ENCODE measurements around the gene AP2B1. TPM values are rescaled to one million over a fixed set of nuclear protein-coding genes. Genes with fewer than 3 reads are reported as not detected.

AP2B1 gene
- total and polyA plus RNA-seq, 9 of the 15 experiments (the other 6 are each of a cell fraction or from before 2014, with no cell fraction given) = 60.1 to 287 (median 105) TPM

DNA sequence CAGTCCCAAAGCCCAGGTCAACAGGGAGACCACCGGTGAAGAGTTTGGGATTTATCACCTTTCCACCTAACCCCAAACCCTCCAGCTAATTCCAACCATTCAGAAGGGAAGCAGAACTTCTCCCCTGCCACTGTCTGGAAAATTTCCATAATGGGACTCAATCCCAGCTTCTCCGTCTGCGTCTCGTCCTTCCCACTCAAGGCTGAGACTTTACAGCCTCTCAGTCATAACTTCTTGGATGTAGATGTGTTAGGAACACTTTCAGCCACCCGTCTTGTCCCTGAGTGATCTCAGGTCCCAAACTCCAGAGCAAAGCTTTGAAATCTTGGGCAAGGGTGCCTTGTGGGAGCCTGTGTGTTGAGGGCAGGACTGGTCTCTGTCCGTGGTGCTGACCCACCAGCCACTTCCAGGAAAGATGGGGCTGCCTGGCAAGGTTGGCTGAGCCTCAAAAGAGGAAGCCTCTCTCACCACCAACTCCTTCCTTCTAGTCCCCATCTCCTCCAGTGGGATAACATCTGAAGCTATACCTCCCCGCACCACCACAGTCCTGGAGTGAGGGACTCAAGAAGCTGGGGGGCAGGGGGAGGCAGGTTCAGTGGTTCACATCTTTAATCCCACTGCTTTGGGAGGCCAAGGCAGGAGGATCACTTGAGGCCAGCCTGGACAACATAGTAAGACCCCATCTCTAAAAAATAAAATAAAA is 156.7 kb downstream of the AP2B1 start (continued):
- TF ChIP-seq EP400 (IDR thresholded peaks at IDR 0.05) = no peak
- TF ChIP-seq, protein P1, sequence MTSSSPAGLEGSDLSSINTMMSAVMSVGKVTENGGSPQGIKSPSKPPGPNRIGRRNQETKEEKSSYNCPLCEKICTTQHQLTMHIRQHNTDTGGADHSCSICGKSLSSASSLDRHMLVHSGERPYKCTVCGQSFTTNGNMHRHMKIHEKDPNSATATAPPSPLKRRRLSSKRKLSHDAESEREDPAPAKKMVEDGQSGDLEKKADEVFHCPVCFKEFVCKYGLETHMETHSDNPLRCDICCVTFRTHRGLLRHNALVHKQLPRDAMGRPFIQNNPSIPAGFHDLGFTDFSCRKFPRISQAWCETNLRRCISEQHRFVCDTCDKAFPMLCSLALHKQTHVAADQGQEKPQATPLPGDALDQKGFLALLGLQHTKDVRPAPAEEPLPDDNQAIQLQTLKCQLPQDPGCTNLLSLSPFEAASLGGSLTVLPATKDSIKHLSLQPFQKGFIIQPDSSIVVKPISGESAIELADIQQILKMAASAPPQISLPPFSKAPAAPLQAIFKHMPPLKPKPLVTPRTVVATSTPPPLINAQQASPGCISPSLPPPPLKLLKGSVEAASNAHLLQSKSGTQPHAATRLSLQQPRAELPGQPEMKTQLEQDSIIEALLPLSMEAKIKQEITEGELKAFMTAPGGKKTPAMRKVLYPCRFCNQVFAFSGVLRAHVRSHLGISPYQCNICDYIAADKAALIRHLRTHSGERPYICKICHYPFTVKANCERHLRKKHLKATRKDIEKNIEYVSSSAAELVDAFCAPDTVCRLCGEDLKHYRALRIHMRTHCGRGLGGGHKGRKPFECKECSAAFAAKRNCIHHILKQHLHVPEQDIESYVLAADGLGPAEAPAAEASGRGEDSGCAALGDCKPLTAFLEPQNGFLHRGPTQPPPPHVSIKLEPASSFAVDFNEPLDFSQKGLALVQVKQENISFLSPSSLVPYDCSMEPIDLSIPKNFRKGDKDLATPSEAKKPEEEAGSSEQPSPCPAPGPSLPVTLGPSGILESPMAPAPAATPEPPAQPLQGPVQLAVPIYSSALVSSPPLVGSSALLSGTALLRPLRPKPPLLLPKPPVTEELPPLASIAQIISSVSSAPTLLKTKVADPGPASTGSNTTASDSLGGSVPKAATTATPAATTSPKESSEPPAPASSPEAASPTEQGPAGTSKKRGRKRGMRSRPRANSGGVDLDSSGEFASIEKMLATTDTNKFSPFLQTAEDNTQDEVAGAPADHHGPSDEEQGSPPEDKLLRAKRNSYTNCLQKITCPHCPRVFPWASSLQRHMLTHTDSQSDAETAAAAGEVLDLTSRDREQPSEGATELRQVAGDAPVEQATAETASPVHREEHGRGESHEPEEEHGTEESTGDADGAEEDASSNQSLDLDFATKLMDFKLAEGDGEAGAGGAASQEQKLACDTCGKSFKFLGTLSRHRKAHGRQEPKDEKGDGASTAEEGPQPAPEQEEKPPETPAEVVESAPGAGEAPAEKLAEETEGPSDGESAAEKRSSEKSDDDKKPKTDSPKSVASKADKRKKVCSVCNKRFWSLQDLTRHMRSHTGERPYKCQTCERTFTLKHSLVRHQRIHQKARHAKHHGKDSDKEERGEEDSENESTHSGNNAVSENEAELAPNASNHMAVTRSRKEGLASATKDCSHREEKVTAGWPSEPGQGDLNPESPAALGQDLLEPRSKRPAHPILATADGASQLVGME (CRISPR knock-in tag; IDR thresholded peaks at IDR 0.05) = no peak
- TF ChIP-seq, protein P2, sequence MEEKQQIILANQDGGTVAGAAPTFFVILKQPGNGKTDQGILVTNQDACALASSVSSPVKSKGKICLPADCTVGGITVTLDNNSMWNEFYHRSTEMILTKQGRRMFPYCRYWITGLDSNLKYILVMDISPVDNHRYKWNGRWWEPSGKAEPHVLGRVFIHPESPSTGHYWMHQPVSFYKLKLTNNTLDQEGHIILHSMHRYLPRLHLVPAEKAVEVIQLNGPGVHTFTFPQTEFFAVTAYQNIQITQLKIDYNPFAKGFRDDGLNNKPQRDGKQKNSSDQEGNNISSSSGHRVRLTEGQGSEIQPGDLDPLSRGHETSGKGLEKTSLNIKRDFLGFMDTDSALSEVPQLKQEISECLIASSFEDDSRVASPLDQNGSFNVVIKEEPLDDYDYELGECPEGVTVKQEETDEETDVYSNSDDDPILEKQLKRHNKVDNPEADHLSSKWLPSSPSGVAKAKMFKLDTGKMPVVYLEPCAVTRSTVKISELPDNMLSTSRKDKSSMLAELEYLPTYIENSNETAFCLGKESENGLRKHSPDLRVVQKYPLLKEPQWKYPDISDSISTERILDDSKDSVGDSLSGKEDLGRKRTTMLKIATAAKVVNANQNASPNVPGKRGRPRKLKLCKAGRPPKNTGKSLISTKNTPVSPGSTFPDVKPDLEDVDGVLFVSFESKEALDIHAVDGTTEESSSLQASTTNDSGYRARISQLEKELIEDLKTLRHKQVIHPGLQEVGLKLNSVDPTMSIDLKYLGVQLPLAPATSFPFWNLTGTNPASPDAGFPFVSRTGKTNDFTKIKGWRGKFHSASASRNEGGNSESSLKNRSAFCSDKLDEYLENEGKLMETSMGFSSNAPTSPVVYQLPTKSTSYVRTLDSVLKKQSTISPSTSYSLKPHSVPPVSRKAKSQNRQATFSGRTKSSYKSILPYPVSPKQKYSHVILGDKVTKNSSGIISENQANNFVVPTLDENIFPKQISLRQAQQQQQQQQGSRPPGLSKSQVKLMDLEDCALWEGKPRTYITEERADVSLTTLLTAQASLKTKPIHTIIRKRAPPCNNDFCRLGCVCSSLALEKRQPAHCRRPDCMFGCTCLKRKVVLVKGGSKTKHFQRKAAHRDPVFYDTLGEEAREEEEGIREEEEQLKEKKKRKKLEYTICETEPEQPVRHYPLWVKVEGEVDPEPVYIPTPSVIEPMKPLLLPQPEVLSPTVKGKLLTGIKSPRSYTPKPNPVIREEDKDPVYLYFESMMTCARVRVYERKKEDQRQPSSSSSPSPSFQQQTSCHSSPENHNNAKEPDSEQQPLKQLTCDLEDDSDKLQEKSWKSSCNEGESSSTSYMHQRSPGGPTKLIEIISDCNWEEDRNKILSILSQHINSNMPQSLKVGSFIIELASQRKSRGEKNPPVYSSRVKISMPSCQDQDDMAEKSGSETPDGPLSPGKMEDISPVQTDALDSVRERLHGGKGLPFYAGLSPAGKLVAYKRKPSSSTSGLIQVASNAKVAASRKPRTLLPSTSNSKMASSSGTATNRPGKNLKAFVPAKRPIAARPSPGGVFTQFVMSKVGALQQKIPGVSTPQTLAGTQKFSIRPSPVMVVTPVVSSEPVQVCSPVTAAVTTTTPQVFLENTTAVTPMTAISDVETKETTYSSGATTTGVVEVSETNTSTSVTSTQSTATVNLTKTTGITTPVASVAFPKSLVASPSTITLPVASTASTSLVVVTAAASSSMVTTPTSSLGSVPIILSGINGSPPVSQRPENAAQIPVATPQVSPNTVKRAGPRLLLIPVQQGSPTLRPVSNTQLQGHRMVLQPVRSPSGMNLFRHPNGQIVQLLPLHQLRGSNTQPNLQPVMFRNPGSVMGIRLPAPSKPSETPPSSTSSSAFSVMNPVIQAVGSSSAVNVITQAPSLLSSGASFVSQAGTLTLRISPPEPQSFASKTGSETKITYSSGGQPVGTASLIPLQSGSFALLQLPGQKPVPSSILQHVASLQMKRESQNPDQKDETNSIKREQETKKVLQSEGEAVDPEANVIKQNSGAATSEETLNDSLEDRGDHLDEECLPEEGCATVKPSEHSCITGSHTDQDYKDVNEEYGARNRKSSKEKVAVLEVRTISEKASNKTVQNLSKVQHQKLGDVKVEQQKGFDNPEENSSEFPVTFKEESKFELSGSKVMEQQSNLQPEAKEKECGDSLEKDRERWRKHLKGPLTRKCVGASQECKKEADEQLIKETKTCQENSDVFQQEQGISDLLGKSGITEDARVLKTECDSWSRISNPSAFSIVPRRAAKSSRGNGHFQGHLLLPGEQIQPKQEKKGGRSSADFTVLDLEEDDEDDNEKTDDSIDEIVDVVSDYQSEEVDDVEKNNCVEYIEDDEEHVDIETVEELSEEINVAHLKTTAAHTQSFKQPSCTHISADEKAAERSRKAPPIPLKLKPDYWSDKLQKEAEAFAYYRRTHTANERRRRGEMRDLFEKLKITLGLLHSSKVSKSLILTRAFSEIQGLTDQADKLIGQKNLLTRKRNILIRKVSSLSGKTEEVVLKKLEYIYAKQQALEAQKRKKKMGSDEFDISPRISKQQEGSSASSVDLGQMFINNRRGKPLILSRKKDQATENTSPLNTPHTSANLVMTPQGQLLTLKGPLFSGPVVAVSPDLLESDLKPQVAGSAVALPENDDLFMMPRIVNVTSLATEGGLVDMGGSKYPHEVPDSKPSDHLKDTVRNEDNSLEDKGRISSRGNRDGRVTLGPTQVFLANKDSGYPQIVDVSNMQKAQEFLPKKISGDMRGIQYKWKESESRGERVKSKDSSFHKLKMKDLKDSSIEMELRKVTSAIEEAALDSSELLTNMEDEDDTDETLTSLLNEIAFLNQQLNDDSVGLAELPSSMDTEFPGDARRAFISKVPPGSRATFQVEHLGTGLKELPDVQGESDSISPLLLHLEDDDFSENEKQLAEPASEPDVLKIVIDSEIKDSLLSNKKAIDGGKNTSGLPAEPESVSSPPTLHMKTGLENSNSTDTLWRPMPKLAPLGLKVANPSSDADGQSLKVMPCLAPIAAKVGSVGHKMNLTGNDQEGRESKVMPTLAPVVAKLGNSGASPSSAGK (IDR thresholded peaks at IDR 0.05) = no peak
- TF ChIP-seq POLR2G (IDR thresholded peaks at IDR 0.05; ENCODE audit: low read depth, low read length) = no peak
- TF ChIP-seq, protein P3, sequence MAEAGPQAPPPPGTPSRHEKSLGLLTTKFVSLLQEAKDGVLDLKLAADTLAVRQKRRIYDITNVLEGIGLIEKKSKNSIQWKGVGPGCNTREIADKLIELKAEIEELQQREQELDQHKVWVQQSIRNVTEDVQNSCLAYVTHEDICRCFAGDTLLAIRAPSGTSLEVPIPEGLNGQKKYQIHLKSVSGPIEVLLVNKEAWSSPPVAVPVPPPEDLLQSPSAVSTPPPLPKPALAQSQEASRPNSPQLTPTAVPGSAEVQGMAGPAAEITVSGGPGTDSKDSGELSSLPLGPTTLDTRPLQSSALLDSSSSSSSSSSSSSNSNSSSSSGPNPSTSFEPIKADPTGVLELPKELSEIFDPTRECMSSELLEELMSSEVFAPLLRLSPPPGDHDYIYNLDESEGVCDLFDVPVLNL (CRISPR knock-in tag; IDR thresholded peaks at IDR 0.05; ENCODE audit: low read depth) = no peak

All from K562 (cell line).